Ishikawa (cell line): ENCODE measurements around the gene UBTD2.

Experiments
- CEBPB ChIP-seq: IDR thresholded peaks from 2 replicates; pipeline ENCODE4 v1.6.1; 2012
- CREB1 ChIP-seq: IDR thresholded peaks from 2 replicates; pipeline ENCODE4 v1.6.1; 2012; ENCODE audit warnings: low read depth
- EGR1 ChIP-seq: IDR thresholded peaks from 2 replicates; pipeline ENCODE4 v1.6.1; 2012
- EP300 ChIP-seq: IDR thresholded peaks from 2 replicates; pipeline ENCODE4 v1.6.1; 2012; ENCODE audit warnings: borderline replicate concordance
- FOXM1 ChIP-seq: IDR thresholded peaks from 2 replicates; pipeline ENCODE4 v1.6.1; 2012; ENCODE audit warnings: low read depth, borderline replicate concordance
- MAX ChIP-seq: IDR thresholded peaks from 2 replicates; pipeline ENCODE4 v1.6.1; 2012
- NFIC ChIP-seq: IDR thresholded peaks from 2 replicates; pipeline ENCODE4 v1.6.1; 2012
- RAD21 ChIP-seq: IDR thresholded peaks from 2 replicates; pipeline ENCODE4 v1.6.1; 2012; ENCODE audit warnings: low read depth
- TAF1 ChIP-seq: IDR thresholded peaks from 2 replicates; pipeline ENCODE4 v1.6.1; 2012; ENCODE audit warnings: low read depth, mild to moderate bottlenecking
- TCF12 ChIP-seq: IDR thresholded peaks from 2 replicates; pipeline ENCODE4 v1.6.1; 2012; ENCODE audit warnings: low read depth
- TEAD4 ChIP-seq: IDR thresholded peaks from 2 replicates; pipeline ENCODE4 v1.6.1; 2012
- YY1 ChIP-seq: IDR thresholded peaks from 2 replicates; pipeline ENCODE4 v1.6.1; 2012; ENCODE audit warnings: low read depth
- ZBTB7A ChIP-seq: IDR thresholded peaks from 2 replicates; pipeline ENCODE4 v1.6.1; 2012; ENCODE audit warnings: low read depth
- TF ChIP-seq, protein P1 (sequence below): IDR thresholded peaks from 2 replicates; pipeline ENCODE4 v1.6.1; 2012
- TF ChIP-seq, protein P2 (sequence below): IDR thresholded peaks from 2 replicates; pipeline ENCODE4 v1.6.1; 2012; ENCODE audit warnings: low read depth, mild to moderate bottlenecking

UBTD2 gene

DNA sequence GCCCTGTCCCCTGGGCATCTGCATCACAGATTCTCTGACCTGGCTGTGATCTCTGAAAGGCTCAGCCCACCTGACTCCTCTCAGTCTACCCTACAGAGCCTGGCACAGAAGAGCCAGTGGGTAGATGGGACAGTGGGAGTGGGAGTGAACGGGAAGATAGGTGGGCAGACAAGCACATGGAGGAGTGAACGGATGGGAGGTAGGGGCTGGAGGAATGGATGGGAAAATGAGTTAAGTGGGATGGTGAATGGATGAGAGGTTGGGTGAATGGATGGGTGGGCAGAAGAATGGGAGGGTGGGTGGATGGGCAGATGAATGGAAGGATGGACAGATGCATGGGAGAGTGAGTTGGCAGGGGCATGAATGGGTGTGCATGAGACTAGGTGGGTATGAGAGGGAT, 114.3 kb downstream of the UBTD2 start:
- TF ChIP-seq, protein P1, sequence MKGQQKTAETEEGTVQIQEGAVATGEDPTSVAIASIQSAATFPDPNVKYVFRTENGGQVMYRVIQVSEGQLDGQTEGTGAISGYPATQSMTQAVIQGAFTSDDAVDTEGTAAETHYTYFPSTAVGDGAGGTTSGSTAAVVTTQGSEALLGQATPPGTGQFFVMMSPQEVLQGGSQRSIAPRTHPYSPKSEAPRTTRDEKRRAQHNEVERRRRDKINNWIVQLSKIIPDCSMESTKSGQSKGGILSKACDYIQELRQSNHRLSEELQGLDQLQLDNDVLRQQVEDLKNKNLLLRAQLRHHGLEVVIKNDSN = no peak
- TF ChIP-seq, protein P2, sequence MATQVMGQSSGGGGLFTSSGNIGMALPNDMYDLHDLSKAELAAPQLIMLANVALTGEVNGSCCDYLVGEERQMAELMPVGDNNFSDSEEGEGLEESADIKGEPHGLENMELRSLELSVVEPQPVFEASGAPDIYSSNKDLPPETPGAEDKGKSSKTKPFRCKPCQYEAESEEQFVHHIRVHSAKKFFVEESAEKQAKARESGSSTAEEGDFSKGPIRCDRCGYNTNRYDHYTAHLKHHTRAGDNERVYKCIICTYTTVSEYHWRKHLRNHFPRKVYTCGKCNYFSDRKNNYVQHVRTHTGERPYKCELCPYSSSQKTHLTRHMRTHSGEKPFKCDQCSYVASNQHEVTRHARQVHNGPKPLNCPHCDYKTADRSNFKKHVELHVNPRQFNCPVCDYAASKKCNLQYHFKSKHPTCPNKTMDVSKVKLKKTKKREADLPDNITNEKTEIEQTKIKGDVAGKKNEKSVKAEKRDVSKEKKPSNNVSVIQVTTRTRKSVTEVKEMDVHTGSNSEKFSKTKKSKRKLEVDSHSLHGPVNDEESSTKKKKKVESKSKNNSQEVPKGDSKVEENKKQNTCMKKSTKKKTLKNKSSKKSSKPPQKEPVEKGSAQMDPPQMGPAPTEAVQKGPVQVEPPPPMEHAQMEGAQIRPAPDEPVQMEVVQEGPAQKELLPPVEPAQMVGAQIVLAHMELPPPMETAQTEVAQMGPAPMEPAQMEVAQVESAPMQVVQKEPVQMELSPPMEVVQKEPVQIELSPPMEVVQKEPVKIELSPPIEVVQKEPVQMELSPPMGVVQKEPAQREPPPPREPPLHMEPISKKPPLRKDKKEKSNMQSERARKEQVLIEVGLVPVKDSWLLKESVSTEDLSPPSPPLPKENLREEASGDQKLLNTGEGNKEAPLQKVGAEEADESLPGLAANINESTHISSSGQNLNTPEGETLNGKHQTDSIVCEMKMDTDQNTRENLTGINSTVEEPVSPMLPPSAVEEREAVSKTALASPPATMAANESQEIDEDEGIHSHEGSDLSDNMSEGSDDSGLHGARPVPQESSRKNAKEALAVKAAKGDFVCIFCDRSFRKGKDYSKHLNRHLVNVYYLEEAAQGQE = no peak
- TF ChIP-seq TCF12 = no peak
- TF ChIP-seq CREB1 = no peak
- no peak for TF ChIP-seq MAX
- TF ChIP-seq ZBTB7A = no peak
- TF ChIP-seq NFIC = no peak
- TF ChIP-seq YY1 = no peak
- no peak for TF ChIP-seq RAD21

DNA sequence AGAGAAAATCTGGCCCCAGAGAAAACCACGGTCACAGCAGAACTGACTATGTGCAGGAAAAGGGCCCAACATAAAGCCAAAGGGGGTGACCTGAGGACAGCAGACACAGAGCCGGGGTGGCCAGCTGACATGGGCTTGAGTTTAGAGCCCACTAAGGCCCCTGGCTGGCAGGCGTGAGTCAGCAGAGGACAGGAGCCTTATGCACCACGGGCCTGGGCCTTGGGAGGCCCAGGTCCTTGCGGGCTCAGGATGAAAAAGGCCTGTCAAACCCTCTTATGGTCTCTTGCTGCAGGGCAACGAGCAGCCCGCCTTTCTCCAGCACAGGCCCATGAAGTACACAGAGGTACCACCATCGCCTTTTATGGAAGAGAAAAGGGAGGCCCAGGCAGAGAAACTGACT, 115.3 kb downstream of the UBTD2 start:
- TF ChIP-seq RAD21 (no peak), FOXM1 (no peak), TEAD4 (no peak), ZBTB7A (no peak), NFIC (no peak), CREB1 (no peak), EP300 (no peak), YY1 (no peak), EGR1 (no peak), MAX (no peak), CEBPB (no peak), TCF12 (no peak), TAF1 (no peak)
- TF ChIP-seq, protein P2 = no peak

DNA sequence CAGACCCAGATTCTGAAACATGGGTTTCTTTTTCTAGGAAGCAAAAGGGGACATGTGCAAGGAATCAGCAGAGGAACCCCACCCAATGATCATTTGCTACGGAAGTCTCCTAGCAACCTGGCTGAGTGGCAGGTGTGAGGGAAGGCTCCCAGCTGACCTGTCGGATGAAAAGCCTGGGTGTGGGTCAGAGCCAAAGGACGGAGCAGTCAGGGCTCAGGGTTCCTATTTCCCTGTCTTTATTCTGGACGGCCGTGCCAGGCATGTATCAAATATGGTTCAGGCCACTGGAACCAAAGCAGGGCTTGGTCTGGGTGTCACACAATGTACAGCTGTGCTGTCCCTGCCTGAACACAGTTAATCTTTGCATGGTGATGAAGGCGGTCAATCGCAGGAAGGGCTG, 115.7 kb downstream of the UBTD2 start:
- TF ChIP-seq TEAD4 (no peak), CEBPB (no peak), MAX (no peak)

DNA sequence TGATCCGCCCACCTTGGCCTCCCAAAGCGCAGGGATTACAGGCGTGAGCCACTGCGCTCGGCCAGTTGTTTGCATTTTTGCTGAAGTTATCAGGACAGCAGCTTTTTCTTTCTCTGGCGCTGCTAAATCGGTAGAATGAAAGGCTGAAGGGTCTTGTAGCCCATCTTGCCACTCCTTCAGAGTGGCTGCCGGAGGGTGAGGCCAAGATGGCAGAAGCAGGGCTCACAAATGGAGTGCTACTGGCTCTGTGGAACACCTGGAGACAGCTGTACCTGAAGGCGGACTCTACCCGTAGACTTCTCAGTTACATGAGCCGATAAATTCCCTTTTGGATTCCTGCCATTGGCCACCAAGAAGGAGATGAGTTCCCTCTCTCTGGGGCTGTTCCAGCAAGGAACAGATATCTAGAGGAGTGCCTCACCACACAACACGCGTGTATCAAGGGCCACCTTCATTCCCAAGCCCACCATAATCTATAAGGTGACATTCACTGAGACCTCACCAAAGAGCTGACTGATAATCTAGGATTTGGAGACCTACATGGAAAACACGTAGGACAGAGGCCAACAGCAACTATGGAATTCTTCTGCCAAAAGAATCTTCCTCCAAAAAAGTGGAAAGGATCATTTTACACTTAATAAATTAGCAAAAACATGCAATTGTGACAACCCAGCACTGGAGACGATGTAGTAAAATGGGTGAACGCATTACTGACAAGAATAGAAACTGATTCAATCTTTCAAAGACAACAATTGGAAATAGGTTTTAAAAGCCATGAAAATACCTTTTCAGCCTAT, 117.3 kb downstream of the UBTD2 start:
- TF ChIP-seq, protein P2 = no peak
- no peak for TF ChIP-seq CREB1
- TF ChIP-seq MAX = no peak
- no peak for TF ChIP-seq EGR1
- no peak for TF ChIP-seq YY1
- no peak for TF ChIP-seq FOXM1
- TF ChIP-seq TAF1 = no peak
- TF ChIP-seq, protein P1 = no peak
- TF ChIP-seq ZBTB7A = no peak
- TF ChIP-seq TCF12 = no peak
- no peak for TF ChIP-seq EP300
